ENCODE measurements around the gene FBXW11. TPM values are rescaled to one million over a fixed set of nuclear protein-coding genes. Genes with fewer than 3 reads are reported as not detected.
A peak's percentile ranks its signal among the peaks of the same experiment; 100 is the strongest.

Gene FBXW11
- total and polyA plus RNA-seq, 10 of the 15 experiments (the other 5 are each of a cell fraction or from before 2014, with no cell fraction given) = 4.3 to 61.5 (median 40.0) TPM

DNA sequence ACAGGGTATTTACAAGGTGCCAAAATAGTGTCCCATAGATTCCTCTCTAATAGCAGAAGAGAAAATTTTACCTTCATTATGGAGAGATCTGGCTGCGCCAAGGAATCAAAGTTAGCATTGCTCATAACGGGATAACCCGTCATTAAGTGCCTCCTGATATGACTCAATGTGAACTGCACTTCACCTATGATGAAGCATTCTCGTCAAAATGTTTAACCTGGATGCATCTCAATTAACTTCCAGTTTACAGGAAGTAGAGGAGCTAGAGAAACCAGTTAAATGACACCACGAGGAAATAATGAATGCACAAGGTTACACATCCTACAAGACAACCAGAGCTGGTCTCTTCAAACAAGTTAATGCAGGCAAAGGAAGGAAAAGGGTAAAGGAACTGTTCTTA lies 17.2 kb downstream of the FBXW11 start (continued):
- TF ChIP-seq, protein P1, sequence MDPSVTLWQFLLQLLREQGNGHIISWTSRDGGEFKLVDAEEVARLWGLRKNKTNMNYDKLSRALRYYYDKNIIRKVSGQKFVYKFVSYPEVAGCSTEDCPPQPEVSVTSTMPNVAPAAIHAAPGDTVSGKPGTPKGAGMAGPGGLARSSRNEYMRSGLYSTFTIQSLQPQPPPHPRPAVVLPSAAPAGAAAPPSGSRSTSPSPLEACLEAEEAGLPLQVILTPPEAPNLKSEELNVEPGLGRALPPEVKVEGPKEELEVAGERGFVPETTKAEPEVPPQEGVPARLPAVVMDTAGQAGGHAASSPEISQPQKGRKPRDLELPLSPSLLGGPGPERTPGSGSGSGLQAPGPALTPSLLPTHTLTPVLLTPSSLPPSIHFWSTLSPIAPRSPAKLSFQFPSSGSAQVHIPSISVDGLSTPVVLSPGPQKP (IDR thresholded peaks at IDR 0.05; ENCODE audit: low read depth, low read length) = no peak
- TF ChIP-seq TCF7 (IDR thresholded peaks at IDR 0.05; ENCODE audit: borderline replicate concordance) (peak; percentile 74; the same call in 1 of the 2 replicates), ZBED1 (IDR thresholded peaks at IDR 0.05; ENCODE audit: borderline replicate concordance) (peak; percentile 85; the same call in 1 of the 2 replicates), WRNIP1 (IDR thresholded peaks at IDR 0.05; ENCODE audit: borderline replicate concordance, low read depth, low read length) (no peak), TBL1XR1 (IDR thresholded peaks at IDR 0.05; ENCODE audit: low read depth, low read length) (peak; percentile 61; the same call in 1 of the 2 replicates), NFXL1 (IDR thresholded peaks at IDR 0.05; ENCODE audit: borderline replicate concordance) (no peak), PML (IDR thresholded peaks at IDR 0.05; ENCODE audit: low read length) (peak; percentile 87), HDAC6 (IDR thresholded peaks at IDR 0.05; ENCODE audit: unreplicated experiment) (no peak), CHD4 (IDR thresholded peaks at IDR 0.05) (no peak), SIN3A (IDR thresholded peaks at IDR 0.05; ENCODE audit: low read depth, low read length) (no peak), STAT1 (conservative IDR thresholded peaks at IDR 0.05) (no peak), IKZF1 (conservative IDR thresholded peaks at IDR 0.05) (peak; percentile 96), GABPA (IDR thresholded peaks at IDR 0.05; ENCODE audit: low read depth) (peak; percentile 81), ATF7 (IDR thresholded peaks at IDR 0.05; ENCODE audit: low read depth) (peak; percentile 59), ASH2L (IDR thresholded peaks at IDR 0.05; ENCODE audit: borderline replicate concordance, low read depth) (no peak)
- TF ChIP-seq, protein P2, sequence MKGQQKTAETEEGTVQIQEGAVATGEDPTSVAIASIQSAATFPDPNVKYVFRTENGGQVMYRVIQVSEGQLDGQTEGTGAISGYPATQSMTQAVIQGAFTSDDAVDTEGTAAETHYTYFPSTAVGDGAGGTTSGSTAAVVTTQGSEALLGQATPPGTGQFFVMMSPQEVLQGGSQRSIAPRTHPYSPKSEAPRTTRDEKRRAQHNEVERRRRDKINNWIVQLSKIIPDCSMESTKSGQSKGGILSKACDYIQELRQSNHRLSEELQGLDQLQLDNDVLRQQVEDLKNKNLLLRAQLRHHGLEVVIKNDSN (IDR thresholded peaks at IDR 0.05; ENCODE audit: borderline replicate concordance, extremely low read length, insufficient read depth, low read depth, low read length) = no peak
- TF ChIP-seq, protein P3, sequence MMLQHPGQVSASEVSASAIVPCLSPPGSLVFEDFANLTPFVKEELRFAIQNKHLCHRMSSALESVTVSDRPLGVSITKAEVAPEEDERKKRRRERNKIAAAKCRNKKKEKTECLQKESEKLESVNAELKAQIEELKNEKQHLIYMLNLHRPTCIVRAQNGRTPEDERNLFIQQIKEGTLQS (IDR thresholded peaks at IDR 0.05; ENCODE audit: borderline replicate concordance, extremely low read depth, low read depth, low read length) = no peak
- TF ChIP-seq, protein P4, sequence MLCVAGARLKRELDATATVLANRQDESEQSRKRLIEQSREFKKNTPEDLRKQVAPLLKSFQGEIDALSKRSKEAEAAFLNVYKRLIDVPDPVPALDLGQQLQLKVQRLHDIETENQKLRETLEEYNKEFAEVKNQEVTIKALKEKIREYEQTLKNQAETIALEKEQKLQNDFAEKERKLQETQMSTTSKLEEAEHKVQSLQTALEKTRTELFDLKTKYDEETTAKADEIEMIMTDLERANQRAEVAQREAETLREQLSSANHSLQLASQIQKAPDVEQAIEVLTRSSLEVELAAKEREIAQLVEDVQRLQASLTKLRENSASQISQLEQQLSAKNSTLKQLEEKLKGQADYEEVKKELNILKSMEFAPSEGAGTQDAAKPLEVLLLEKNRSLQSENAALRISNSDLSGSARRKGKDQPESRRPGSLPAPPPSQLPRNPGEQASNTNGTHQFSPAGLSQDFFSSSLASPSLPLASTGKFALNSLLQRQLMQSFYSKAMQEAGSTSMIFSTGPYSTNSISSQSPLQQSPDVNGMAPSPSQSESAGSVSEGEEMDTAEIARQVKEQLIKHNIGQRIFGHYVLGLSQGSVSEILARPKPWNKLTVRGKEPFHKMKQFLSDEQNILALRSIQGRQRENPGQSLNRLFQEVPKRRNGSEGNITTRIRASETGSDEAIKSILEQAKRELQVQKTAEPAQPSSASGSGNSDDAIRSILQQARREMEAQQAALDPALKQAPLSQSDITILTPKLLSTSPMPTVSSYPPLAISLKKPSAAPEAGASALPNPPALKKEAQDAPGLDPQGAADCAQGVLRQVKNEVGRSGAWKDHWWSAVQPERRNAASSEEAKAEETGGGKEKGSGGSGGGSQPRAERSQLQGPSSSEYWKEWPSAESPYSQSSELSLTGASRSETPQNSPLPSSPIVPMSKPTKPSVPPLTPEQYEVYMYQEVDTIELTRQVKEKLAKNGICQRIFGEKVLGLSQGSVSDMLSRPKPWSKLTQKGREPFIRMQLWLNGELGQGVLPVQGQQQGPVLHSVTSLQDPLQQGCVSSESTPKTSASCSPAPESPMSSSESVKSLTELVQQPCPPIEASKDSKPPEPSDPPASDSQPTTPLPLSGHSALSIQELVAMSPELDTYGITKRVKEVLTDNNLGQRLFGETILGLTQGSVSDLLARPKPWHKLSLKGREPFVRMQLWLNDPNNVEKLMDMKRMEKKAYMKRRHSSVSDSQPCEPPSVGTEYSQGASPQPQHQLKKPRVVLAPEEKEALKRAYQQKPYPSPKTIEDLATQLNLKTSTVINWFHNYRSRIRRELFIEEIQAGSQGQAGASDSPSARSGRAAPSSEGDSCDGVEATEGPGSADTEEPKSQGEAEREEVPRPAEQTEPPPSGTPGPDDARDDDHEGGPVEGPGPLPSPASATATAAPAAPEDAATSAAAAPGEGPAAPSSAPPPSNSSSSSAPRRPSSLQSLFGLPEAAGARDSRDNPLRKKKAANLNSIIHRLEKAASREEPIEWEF (IDR thresholded peaks at IDR 0.05; ENCODE audit: insufficient replicate concordance, low read depth, low read length) = no peak
- TF ChIP-seq, protein P5, sequence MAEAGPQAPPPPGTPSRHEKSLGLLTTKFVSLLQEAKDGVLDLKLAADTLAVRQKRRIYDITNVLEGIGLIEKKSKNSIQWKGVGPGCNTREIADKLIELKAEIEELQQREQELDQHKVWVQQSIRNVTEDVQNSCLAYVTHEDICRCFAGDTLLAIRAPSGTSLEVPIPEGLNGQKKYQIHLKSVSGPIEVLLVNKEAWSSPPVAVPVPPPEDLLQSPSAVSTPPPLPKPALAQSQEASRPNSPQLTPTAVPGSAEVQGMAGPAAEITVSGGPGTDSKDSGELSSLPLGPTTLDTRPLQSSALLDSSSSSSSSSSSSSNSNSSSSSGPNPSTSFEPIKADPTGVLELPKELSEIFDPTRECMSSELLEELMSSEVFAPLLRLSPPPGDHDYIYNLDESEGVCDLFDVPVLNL (IDR thresholded peaks at IDR 0.05; ENCODE audit: low read depth, low read length) = no peak
- TF ChIP-seq, protein P6, sequence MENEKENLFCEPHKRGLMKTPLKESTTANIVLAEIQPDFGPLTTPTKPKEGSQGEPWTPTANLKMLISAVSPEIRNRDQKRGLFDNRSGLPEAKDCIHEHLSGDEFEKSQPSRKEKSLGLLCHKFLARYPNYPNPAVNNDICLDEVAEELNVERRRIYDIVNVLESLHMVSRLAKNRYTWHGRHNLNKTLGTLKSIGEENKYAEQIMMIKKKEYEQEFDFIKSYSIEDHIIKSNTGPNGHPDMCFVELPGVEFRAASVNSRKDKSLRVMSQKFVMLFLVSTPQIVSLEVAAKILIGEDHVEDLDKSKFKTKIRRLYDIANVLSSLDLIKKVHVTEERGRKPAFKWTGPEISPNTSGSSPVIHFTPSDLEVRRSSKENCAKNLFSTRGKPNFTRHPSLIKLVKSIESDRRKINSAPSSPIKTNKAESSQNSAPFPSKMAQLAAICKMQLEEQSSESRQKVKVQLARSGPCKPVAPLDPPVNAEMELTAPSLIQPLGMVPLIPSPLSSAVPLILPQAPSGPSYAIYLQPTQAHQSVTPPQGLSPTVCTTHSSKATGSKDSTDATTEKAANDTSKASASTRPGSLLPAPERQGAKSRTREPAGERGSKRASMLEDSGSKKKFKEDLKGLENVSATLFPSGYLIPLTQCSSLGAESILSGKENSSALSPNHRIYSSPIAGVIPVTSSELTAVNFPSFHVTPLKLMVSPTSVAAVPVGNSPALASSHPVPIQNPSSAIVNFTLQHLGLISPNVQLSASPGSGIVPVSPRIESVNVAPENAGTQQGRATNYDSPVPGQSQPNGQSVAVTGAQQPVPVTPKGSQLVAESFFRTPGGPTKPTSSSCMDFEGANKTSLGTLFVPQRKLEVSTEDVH (IDR thresholded peaks at IDR 0.05; ENCODE audit: low read depth, partially characterized antibody) = no peak
